GM18867 (cell line): ENCODE data around the gene MS4A8.
A peak's percentile ranks its signal among the peaks of the same experiment; 100 is the strongest.

Source experiments
- ATAC-seq: cut with Tn5 transposase; IDR thresholded peaks from one replicate; pipeline ENCODE4 v1.9.1; 2021; ENCODE audit warnings: mild to moderate bottlenecking, moderate library complexity; ENCODE audit not compliant: unreplicated experiment

Gene MS4A8

DNA sequence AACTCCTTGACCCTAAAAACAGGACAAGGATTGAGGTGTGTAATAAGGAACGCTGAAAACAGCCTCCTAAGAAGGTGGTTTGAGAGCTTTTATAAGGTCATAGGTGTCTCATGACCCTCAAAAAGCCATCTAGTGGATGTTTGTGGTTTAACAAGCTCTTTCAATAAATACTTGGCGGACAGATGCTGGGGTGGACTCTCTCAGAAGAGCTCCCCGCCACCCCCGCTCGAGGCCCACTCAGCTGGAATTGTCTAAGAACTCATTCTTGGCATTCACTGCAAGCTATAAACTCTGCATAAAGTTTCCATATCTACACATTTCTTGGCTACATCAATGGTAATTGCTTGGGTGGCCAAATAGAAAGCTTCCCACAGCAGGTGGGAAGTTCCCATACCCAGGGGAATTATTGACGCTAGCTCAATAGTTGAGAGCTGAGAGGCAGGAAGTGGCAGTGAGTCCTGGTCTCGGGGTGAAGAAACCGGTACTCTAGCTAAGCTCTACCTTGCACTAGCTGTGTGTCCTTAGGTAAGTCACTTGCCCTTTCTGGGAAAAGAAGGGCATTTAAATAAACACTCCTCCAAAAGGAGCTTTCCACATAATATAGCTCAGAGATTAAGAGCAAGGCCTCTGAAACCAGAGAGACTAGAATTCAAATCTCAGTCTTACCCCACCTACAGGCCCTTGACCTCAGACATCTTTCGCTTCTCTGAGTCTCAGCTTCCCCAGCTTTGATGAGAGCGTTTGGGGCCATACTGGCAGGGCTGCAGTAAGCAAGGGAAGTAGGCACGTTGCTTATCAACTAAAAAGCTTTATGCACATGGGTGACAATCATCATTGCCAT lies 63.7 kb downstream of the MS4A8 start:
- ATAC-seq: peak; percentile 69

GRCh38 chr11:60763692-60764369 lies 64.4 kb downstream of the MS4A8 start:
- no peak for ATAC-seq

DNA sequence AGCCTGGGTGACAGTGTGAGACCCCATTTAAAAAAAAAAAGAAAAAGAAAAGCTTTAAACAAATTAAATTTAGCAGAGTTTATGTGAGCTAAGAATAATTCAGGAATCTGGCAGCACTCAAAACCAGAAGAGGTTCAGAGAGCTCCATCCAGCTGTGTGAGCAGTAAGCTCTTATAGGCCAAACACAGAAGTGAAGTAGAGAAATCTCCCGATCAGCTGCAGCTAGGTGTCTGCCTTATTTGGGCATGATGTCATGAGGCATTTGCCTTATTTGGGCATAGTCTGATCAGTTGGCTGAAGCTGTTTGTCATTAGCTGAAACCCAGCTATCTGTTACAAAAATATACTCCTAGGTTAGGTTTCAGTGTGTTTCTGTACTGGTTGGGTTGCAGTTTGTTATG lies 65.5 kb downstream of the MS4A8 start:
- ATAC-seq: peak; percentile 44

DNA sequence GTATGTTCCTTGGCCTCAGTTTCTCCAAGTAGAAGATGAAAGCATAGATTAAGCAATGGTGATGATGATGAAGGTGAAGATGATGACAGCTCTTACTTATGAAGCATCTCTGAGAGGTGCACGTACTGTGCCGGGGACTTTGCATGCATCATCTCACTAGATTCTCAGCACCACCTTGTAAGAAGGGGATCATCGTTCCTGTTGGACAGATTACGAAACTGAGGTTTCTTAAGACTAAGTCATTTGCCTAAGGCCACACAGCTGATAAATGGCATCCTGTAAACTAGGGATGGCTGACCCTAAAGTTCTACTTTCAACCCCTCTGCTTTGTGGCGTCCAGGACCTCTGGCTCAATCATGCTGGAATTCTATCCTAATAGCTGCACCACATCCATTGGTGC lies 65.9 kb downstream of the MS4A8 start:
- no peak for ATAC-seq
